SU-DHL-6 (cell line): Measurements from ENCODE around the gene CRIM1.

Experiments used
- H2AFZ ChIP-seq: fragments of 200-600 bp; sonication (generic); 2 replicates; pipeline ENCODE4 v1.6.1; 2014; ENCODE audit warnings: low read depth, mild to moderate bottlenecking, moderate library complexity, mixed read lengths, antibody characterized with exemption, low read length; ENCODE audit not compliant: severe bottlenecking
- H3F3A ChIP-seq: fragments of 200-600 bp; shearing (Covaris generic); 2 replicates; pipeline ENCODE4 v1.6.0; 2016; ENCODE audit warnings: antibody characterized with exemption, mild to moderate bottlenecking; ENCODE audit not compliant: insufficient read depth
- H3K27ac ChIP-seq: fragments of 200-600 bp; sonication (generic); 2 replicates; pipeline ENCODE4 v1.5.1; 2016; ENCODE audit warnings: low read depth, mild to moderate bottlenecking, low read length, moderate library complexity, mixed read lengths
- H3K27me3 ChIP-seq: fragments of 200-600 bp; sonication (generic), shearing (Covaris generic); 2 replicates; pipeline ENCODE4 v1.6.0; 2014; ENCODE audit warnings: mild to moderate bottlenecking, low read length
- H3K36me3 ChIP-seq: fragments of 200-600 bp; sonication (generic); 2 replicates; pipeline ENCODE4 v1.6.1; 2014; ENCODE audit warnings: mild to moderate bottlenecking, low read length, mixed read lengths
- H3K4me2 ChIP-seq: fragments of 300-600, 200-600 bp; shearing (Covaris generic), sonication (generic); 2 replicates; pipeline ENCODE4 v1.6.0; 2014; ENCODE audit warnings: low read length, low read depth, mild to moderate bottlenecking; ENCODE audit not compliant: poor library complexity, severe bottlenecking
- H3K4me3 ChIP-seq: fragments of 200-600 bp; sonication (generic); 2 replicates; pipeline ENCODE4 v1.5.1; 2014; ENCODE audit warnings: antibody characterized with exemption, low read length, mild to moderate bottlenecking, mixed read lengths; ENCODE audit not compliant: insufficient read depth, poor library complexity, severe bottlenecking
- H3K79me2 ChIP-seq: fragments of 200-600 bp; sonication (generic); 2 replicates; pipeline ENCODE4 v1.6.1; 2014; ENCODE audit warnings: mild to moderate bottlenecking, low read length, moderate library complexity; ENCODE audit not compliant: insufficient read depth
- H3K9ac ChIP-seq: fragments of 200-600 bp; sonication (generic); 2 replicates; pipeline ENCODE4 v1.7.0; 2014; ENCODE audit warnings: mild to moderate bottlenecking, low read length
- H3K9me2 ChIP-seq: fragments of 200-600 bp; sonication (generic); replicated peaks from 2 replicates; pipeline ENCODE4 v1.6.1; 2014; ENCODE audit warnings: low read length; ENCODE audit not compliant: insufficient read depth
- H3K9me3 ChIP-seq: fragments of 200-600 bp; sonication (generic); 2 replicates; pipeline ENCODE4 v1.6.1; 2014; ENCODE audit warnings: low read length, mixed read lengths; ENCODE audit not compliant: insufficient read depth
- H4K20me1 ChIP-seq: fragments of 200-600 bp; sonication (generic); 2 replicates; pipeline ENCODE4 v1.6.1; 2014; ENCODE audit warnings: low read depth, mild to moderate bottlenecking, antibody characterized with exemption, low read length, moderate library complexity, mixed read lengths
- CTCF ChIP-seq: fragments of 200-600 bp; sonication (generic); IDR thresholded peaks from one replicate; pipeline ENCODE4 v1.5.1; 2017; ENCODE audit warnings: antibody characterized with exemption, mild to moderate bottlenecking, low read length, moderate library complexity; ENCODE audit not compliant: insufficient read depth, poor library complexity, severe bottlenecking
- EZH2phosphoT487 ChIP-seq: fragments of 200-600 bp; sonication (generic), shearing (Covaris generic); conservative IDR thresholded peaks from 2 replicates; pipeline ENCODE4 v1.6.1; 2018; ENCODE audit warnings: mild to moderate bottlenecking, antibody characterized with exemption, low read length, moderate library complexity, mixed read lengths

CRIM1 gene

GRCh38 chr2:36383726-36384125, 28.1 kb downstream of the CRIM1 start:
- H3K9ac ChIP-seq = no peak overlapping the region
- H3K79me2 ChIP-seq = no peaks in the 10 kb centered on the region
- no peaks in the 10 kb centered on the region for H3K36me3 ChIP-seq
- no peaks in the 10 kb centered on the region for H3K9me2 ChIP-seq
- no peaks in the 10 kb centered on the region for H3K27me3 ChIP-seq
- no peaks in the 10 kb centered on the region for H4K20me1 ChIP-seq
- H3K9me3 ChIP-seq = no peaks in the 10 kb centered on the region
- no peaks in the 10 kb centered on the region for H3F3A ChIP-seq
- TF ChIP-seq CTCF = no peak
- TF ChIP-seq EZH2phosphoT487 = no peak
- H3K27ac ChIP-seq = no peak overlapping the region
- H3K4me2 ChIP-seq = no peak overlapping the region
- H2AFZ ChIP-seq = no peak overlapping the region
- H3K4me3 ChIP-seq = no peak overlapping the region

GRCh38 chr2:36384454-36384853, 28.9 kb downstream of the CRIM1 start:
- Histone ChIP-seq H2AFZ (no peak overlapping the region), H3K4me3 (no peak overlapping the region), H3K36me3 (no peaks in the 10 kb centered on the region), H3K27ac (no peak overlapping the region), H3K4me2 (no peak overlapping the region), H3K27me3 (no peaks in the 10 kb centered on the region), H3K9me2 (no peaks in the 10 kb centered on the region), H3K9me3 (no peaks in the 10 kb centered on the region), H3F3A (no peaks in the 10 kb centered on the region), H4K20me1 (no peaks in the 10 kb centered on the region), H3K79me2 (no peaks in the 10 kb centered on the region), H3K9ac (no peak overlapping the region)
- TF ChIP-seq CTCF = no peak
- no peak for TF ChIP-seq EZH2phosphoT487

- Histone ChIP-seq H3K79me2 (no peaks in the 10 kb centered on the region), H3K9me2 (no peaks in the 10 kb centered on the region), H3K36me3 (no peaks in the 10 kb centered on the region), H3K27ac (no peak overlapping the region), H3K9me3 (no peaks in the 10 kb centered on the region), H3K4me3 (no peak overlapping the region), H3K27me3 (no peaks in the 10 kb centered on the region), H3K4me2 (no peak overlapping the region), H3F3A (no peaks in the 10 kb centered on the region), H4K20me1 (no peaks in the 10 kb centered on the region), H2AFZ (no peak overlapping the region), H3K9ac (no peak overlapping the region)
- TF ChIP-seq EZH2phosphoT487 (no peak), CTCF (no peak)
Observed at GRCh38 chr2:36385603-36386002, 30.0 kb downstream of the CRIM1 start.
